ENCODE results near the gene SH3BP5. TPM values are rescaled to one million over a fixed set of nuclear protein-coding genes. Genes with fewer than 3 reads are reported as not detected.
A peak's percentile ranks its signal among the peaks of the same experiment; 100 is the strongest.

SH3BP5 gene
- total and polyA plus RNA-seq, 4 donors = 56.3 to 113 (median 89.2) TPM

DNA sequence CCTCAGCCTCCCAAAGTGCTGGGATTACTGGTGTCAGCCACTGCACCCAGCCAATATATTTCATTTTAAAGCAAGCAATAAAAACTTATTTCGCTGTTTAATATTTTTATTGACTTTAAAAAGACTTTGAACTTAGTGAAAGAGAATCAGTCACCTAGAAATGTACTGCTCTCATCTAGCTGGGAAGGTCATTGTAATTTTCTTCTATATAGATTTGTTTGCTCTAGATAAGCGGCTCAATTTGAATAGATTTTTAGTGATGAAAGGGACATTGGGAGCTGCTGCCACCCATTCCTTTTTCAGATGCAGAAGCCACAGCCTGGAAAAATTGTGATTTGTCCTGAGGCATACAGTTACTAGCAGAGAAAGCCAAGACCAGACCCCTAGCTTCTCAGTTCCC lies 86.2 kb downstream of the SH3BP5 start:
- Histone ChIP-seq H3K27me3 (ENCODE audit: control insufficient read depth, insufficient read depth, low read length) (no peaks in the 10 kb centered on the region), H3K4me3 (ENCODE audit: low read depth, low read length) (no peak overlapping the region), H3K36me3 (ENCODE audit: control insufficient read depth, insufficient read depth, low read length) (peaks cover 25% of the 10 kb centered on the region), H3K27ac (ENCODE audit: low read depth, low read length) (no peak overlapping the region), H3K4me1 (ENCODE audit: control insufficient read depth, insufficient read depth, low read length) (no peaks in the 10 kb centered on the region), H3K9me3 (ENCODE audit: control insufficient read depth, insufficient read depth, low read length) (no peaks in the 10 kb centered on the region)
- no peak for DNase-seq (ENCODE audit: low read depth in 4 of 6, low spot score in 6 of 6)
- no CpG with 5 or more reads among the region's 2 CpGs for WGBS (ENCODE audit: insufficient coverage)

DNA sequence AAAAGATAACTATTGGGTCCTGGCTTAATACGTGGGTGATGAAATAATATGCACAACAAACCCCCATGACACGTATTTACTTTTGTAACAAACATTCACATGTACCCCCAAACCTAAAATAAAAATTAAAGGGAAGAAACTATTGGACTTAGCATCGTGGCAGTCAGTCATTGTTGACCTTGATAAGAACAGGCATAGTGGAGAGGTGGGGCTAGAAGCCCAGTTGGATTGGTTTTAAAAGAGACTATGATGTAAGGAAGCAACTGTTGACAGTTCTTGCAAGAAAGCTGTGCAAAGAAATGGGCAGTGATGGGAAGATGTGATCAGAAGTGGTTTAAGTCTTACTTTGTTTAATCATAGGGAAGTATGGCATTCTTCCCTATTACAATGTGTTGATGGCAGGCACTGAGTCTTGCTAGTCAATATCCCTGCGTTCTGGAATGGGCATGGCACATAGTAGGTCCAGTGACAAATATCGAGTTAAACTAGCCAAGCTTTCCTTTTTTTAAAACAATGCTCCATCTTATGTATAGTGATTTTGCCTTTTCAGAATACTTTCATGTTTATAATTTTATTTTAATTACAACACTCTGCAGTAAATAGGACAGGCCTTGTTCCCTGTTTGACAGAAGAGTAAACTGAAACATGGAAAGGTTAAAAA lies 88.4 kb downstream of the SH3BP5 start:
- Histone ChIP-seq H3K9me3 (ENCODE audit: control insufficient read depth, insufficient read depth, low read length) (no peaks in the 10 kb centered on the region), H3K4me1 (ENCODE audit: control insufficient read depth, insufficient read depth, low read length) (no peaks in the 10 kb centered on the region), H3K27ac (ENCODE audit: low read depth, low read length) (no peak overlapping the region), H3K36me3 (ENCODE audit: control insufficient read depth, insufficient read depth, low read length) (peaks cover 20% of the 10 kb centered on the region), H3K27me3 (ENCODE audit: control insufficient read depth, insufficient read depth, low read length) (no peaks in the 10 kb centered on the region), H3K4me3 (ENCODE audit: low read depth, low read length) (no peak overlapping the region)
- 83% methylated on average over 1 of the region's 5 CpGs for WGBS (ENCODE audit: insufficient coverage)
- no peak for DNase-seq (ENCODE audit: low read depth in 4 of 6, low spot score in 6 of 6)

DNA sequence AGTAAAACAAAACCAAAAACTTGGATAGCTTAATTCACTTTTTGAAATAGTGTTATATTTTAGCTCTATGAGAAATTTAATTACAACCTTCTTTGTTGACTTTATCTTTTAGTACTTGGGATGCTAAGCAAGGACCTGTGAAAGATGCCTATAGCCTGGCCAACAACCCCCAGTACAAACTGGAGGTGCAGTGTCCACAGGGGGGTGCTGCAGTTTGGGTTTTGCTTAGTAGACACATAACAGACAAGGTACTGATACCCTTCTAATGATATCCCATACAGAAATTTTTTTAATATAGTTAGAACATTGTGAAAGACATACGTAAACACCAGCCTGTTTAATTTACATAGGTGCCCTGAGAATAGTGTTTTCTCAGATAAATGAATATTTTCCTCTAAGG lies 91.0 kb downstream of the SH3BP5 start:
- no CpG with 5 or more reads among the region's 1 CpG for WGBS (ENCODE audit: insufficient coverage)
- no peak overlapping the region for H3K27ac ChIP-seq (ENCODE audit: low read depth, low read length)
- DNase-seq (ENCODE audit: low read depth in 4 of 6, low spot score in 6 of 6) = peak in 2 of 6 donors; percentile 7 to 63
- H3K36me3 ChIP-seq (ENCODE audit: control insufficient read depth, insufficient read depth, low read length) = peaks cover 18% of the 10 kb centered on the region
- H3K27me3 ChIP-seq (ENCODE audit: control insufficient read depth, insufficient read depth, low read length) = no peaks in the 10 kb centered on the region
- no peaks in the 10 kb centered on the region for H3K4me1 ChIP-seq (ENCODE audit: control insufficient read depth, insufficient read depth, low read length)
- H3K4me3 ChIP-seq (ENCODE audit: low read depth, low read length) = no peak overlapping the region
- no peaks in the 10 kb centered on the region for H3K9me3 ChIP-seq (ENCODE audit: control insufficient read depth, insufficient read depth, low read length)

GRCh38 chr3:15229262-15229661 lies 103.1 kb downstream of the SH3BP5 start:
- H3K27ac ChIP-seq (ENCODE audit: low read depth, low read length) = no peak overlapping the region
- no peaks in the 10 kb centered on the region for H3K9me3 ChIP-seq (ENCODE audit: control insufficient read depth, insufficient read depth, low read length)
- DNase-seq (ENCODE audit: low read depth in 4 of 6, low spot score in 6 of 6) = no peak
- WGBS (ENCODE audit: insufficient coverage) = no CpG with 5 or more reads among the region's 4 CpGs
- no peaks in the 10 kb centered on the region for H3K4me1 ChIP-seq (ENCODE audit: control insufficient read depth, insufficient read depth, low read length)
- H3K27me3 ChIP-seq (ENCODE audit: control insufficient read depth, insufficient read depth, low read length) = no peaks in the 10 kb centered on the region
- peaks cover 16% of the 10 kb centered on the region for H3K36me3 ChIP-seq (ENCODE audit: control insufficient read depth, insufficient read depth, low read length)
- H3K4me3 ChIP-seq (ENCODE audit: low read depth, low read length) = no peak overlapping the region

GRCh38 chr3:15228147-15228546 lies 104.2 kb downstream of the SH3BP5 start:
- no peak for DNase-seq (ENCODE audit: low read depth in 4 of 6, low spot score in 6 of 6)
- H3K4me1 ChIP-seq (ENCODE audit: control insufficient read depth, insufficient read depth, low read length) = no peaks in the 10 kb centered on the region
- no peak overlapping the region for H3K27ac ChIP-seq (ENCODE audit: low read depth, low read length)
- no peaks in the 10 kb centered on the region for H3K27me3 ChIP-seq (ENCODE audit: control insufficient read depth, insufficient read depth, low read length)
- peaks cover 11% of the 10 kb centered on the region for H3K36me3 ChIP-seq (ENCODE audit: control insufficient read depth, insufficient read depth, low read length)
- H3K4me3 ChIP-seq (ENCODE audit: low read depth, low read length) = no peak overlapping the region
- WGBS (ENCODE audit: insufficient coverage) = 100% methylated on average over 1 of the region's 1 CpG
- H3K9me3 ChIP-seq (ENCODE audit: control insufficient read depth, insufficient read depth, low read length) = no peaks in the 10 kb centered on the region

GRCh38 chr3:15223685-15224572 lies 108.5 kb downstream of the SH3BP5 start:
- peak in 1 of 6 donors; percentile 2 for DNase-seq (ENCODE audit: low read depth in 4 of 6, low spot score in 6 of 6)
- Histone ChIP-seq H3K4me1 (ENCODE audit: control insufficient read depth, insufficient read depth, low read length) (no peaks in the 10 kb centered on the region), H3K36me3 (ENCODE audit: control insufficient read depth, insufficient read depth, low read length) (peaks cover 20% of the 10 kb centered on the region), H3K4me3 (ENCODE audit: low read depth, low read length) (no peak overlapping the region), H3K27me3 (ENCODE audit: control insufficient read depth, insufficient read depth, low read length) (no peaks in the 10 kb centered on the region), H3K27ac (ENCODE audit: low read depth, low read length) (no peak overlapping the region), H3K9me3 (ENCODE audit: control insufficient read depth, insufficient read depth, low read length) (no peaks in the 10 kb centered on the region)
- 94% methylated on average over 3 of the region's 7 CpGs for WGBS (ENCODE audit: insufficient coverage)

- Histone ChIP-seq H3K27me3 (ENCODE audit: control insufficient read depth, insufficient read depth, low read length) (no peaks in the 10 kb centered on the region), H3K9me3 (ENCODE audit: control insufficient read depth, insufficient read depth, low read length) (no peaks in the 10 kb centered on the region), H3K4me1 (ENCODE audit: control insufficient read depth, insufficient read depth, low read length) (no peaks in the 10 kb centered on the region), H3K27ac (ENCODE audit: low read depth, low read length) (no peak overlapping the region), H3K36me3 (ENCODE audit: control insufficient read depth, insufficient read depth, low read length) (peaks cover 18% of the 10 kb centered on the region), H3K4me3 (ENCODE audit: low read depth, low read length) (no peak overlapping the region)
- no peak for DNase-seq (ENCODE audit: low read depth in 4 of 6, low spot score in 6 of 6)
- WGBS (ENCODE audit: insufficient coverage) = no CpG with 5 or more reads among the region's 11 CpGs
Measured at GRCh38 chr3:15221574-15222217, 110.7 kb downstream of the SH3BP5 start.

- Histone ChIP-seq H3K4me1 (ENCODE audit: control insufficient read depth, insufficient read depth, low read length) (no peaks in the 10 kb centered on the region), H3K27me3 (ENCODE audit: control insufficient read depth, insufficient read depth, low read length) (no peaks in the 10 kb centered on the region), H3K4me3 (ENCODE audit: low read depth, low read length) (no peak overlapping the region), H3K9me3 (ENCODE audit: control insufficient read depth, insufficient read depth, low read length) (no peaks in the 10 kb centered on the region), H3K36me3 (ENCODE audit: control insufficient read depth, insufficient read depth, low read length) (peaks cover 21% of the 10 kb centered on the region), H3K27ac (ENCODE audit: low read depth, low read length) (no peak overlapping the region)
- WGBS (ENCODE audit: insufficient coverage) = 100% methylated on average over 1 of the region's 2 CpGs
- no peak for DNase-seq (ENCODE audit: low read depth in 4 of 6, low spot score in 6 of 6)
Measured at GRCh38 chr3:15220661-15221060, 111.7 kb downstream of the SH3BP5 start.

DNA sequence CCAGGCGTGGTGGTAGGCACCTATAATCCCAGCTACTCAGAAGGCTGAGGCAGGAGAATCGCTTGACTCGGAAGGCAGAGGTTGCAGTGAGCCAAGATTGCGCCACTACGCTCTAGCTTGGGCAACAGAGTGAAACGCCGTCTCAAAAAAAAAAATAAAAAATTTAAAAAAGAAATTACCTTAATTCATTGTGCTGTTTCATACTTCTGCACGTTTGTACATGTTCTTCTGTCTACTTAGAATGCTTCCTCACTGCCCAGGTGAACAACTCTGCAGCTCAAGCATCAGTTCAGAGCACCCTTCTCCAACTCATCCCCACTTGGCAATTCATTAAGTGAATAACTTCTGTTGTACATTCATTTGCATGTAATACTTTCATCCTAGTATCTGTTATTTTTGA lies 112.3 kb downstream of the SH3BP5 start:
- no peaks in the 10 kb centered on the region for H3K4me1 ChIP-seq (ENCODE audit: control insufficient read depth, insufficient read depth, low read length)
- no peak overlapping the region for H3K4me3 ChIP-seq (ENCODE audit: low read depth, low read length)
- no peaks in the 10 kb centered on the region for H3K27me3 ChIP-seq (ENCODE audit: control insufficient read depth, insufficient read depth, low read length)
- DNase-seq (ENCODE audit: low read depth in 4 of 6, low spot score in 6 of 6) = no peak
- H3K27ac ChIP-seq (ENCODE audit: low read depth, low read length) = no peak overlapping the region
- H3K9me3 ChIP-seq (ENCODE audit: control insufficient read depth, insufficient read depth, low read length) = no peaks in the 10 kb centered on the region
- H3K36me3 ChIP-seq (ENCODE audit: control insufficient read depth, insufficient read depth, low read length) = peaks cover 22% of the 10 kb centered on the region
- 91% methylated on average over 5 of the region's 8 CpGs for WGBS (ENCODE audit: insufficient coverage)
